ENCODE measurements around the gene RTRAF.

RTRAF gene

GRCh38 chr14:51996148-51996746 lies 6.9 kb downstream of the RTRAF start:
- DNase-seq = peak; percentile 44

DNA sequence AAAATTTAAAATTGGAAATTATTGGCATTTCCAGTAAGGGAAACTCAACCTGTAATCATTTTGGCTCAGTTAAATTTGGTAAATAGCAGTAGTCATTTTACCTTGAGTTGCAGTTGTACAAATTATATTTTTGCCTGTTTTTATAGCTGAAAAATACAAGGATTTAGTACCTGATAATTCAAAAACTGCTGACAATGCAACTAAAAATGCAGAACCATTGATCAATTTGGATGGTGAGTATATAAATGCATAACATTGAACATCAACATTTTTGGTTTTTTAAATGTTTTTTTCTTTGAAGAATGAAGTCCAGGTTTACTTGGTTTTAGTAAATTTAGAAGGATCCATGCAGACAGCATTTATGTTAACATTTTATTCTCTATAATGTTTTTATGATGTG lies 9.0 kb downstream of the RTRAF start:
- no peak for DNase-seq

GRCh38 chr14:51999084-51999483 lies 9.7 kb downstream of the RTRAF start:
- no peak for DNase-seq

DNA sequence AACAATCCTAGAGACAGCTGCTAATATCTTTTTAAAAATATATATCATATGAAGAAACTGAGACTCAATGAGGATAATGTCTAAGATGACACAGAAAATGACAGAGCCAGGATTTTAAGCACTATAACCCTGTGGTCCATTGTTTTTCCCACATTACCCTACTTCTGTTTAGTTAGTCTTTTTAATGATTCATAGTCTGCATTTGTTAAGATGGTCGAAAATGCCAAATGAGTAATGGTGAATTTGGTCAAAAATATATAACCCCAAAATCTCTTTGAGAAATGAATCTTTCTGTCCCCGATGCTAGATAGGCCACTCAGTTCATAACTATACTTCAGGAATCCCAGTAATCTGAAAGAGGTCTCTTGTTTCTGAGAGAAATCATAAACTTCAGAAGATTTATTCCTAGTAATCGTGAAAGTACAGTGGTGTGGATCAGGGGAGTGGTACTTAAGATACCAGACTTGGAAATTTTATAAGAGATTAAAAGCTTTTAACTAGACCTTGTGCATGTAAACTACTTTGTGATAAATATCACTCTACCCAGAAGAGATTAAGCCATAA lies 10.8 kb downstream of the RTRAF start:
- no peak for DNase-seq

GRCh38 chr14:52000696-52001095 lies 11.3 kb downstream of the RTRAF start:
- no peak for DNase-seq

DNA sequence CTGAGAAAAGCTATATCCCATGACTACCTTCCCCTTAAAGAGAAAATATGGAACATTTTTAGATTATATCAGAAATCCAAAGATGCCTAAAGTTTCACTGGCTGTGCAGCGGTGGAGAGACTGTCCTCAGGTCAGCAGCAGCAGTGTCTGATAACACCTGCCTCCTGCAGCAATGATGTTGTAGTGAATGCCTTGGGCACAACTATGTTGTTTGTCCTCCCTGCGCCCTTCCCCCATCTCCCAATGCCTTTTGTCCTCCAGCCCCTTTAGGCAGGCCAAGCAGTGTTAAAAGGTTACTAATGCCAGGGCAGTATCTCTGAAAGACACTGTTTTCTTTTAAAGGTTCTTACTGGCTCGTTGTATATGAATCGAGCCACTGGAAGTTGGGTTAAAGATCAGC lies 13.2 kb downstream of the RTRAF start:
- DNase-seq = no peak

DNA sequence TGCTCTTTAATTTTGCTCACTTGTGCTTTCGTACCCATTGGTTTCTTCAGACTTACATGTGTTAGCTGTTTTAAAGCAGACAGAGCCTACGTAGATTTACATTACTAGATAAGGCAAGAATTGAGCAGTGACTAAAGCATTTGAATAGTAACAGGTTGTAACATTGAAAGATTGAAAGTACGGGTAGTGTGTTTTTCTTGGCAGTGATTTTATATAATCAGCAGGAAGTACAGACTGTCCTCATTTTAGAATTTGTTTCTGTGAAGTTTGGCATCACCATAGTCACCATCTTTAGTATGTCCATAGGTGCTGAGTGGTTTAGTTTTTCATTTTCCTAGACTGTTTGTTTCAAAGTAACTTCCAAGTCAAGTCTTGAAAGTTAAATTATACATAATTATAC lies 14.0 kb downstream of the RTRAF start:
- no peak for DNase-seq

DNA sequence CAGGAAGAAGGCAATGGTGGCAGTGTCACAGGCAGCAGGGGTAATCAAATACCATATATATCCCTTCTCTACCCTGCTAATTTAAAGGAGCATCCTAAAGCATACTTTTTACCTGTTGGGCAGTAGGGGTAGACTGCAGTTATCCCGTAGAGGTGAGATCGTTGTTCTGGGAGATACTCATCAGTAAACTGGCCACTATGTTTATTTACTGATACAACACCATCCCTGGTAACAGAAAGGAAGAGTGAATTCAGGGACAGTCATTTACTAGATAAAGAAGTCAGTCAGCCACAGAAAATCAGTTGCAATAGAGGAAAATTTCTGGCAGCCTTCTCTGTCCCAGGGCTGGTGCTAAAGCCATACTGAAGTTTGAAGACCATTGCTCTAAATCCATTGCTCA lies 16.3 kb downstream of the RTRAF start:
- no peak for DNase-seq

GRCh38 chr14:52006361-52006760 lies 17.0 kb downstream of the RTRAF start:
- no peak for DNase-seq

- no peak for DNase-seq
Measured at GRCh38 chr14:52007211-52007610, 17.9 kb downstream of the RTRAF start.

- DNase-seq = no peak
Measured at GRCh38 chr14:52007637-52008036, 18.3 kb downstream of the RTRAF start.

- no peak for DNase-seq
Measured at GRCh38 chr14:52008136-52008535, 18.8 kb downstream of the RTRAF start.

- DNase-seq = no peak
Measured at GRCh38 chr14:52010173-52010693, 20.9 kb downstream of the RTRAF start.

DNA sequence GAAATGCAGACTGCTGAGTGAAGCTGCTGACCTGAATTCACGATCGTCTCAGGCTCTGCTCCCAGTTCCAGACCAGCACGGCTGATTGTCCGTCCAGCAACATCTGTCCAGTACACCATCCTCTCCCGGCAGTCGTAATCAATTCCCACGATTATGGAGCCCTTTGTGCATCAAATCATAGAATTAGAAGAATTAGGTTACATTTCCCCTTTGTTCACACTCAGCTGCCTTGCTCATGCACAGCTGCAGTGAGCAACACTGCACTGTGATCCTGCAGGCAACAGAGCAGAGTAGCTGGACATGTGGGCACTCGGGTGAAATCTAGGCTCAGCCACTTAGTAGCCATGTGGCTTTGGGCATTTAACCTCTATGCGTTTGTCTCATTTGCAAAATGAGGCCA lies 22.2 kb downstream of the RTRAF start:
- DNase-seq = peak; percentile 28

DNA sequence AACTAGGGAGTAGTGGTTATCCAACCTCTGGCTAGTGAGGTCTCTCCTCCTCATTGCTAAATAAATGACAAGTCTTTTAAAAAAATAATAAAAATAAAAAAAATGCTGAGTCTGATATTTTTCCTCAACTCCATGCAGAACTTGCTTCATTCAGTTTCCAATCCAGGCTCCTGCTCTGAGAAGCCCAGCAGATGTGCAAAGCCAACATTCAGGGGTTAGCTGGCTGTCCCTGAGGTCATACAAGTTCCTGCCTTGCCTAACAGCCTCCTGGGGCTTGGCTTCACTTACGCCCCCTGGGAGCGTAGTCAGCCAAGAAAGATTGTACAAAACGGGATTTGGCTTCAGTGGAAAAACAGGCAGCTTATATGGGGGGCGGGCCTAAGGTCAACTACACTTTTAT lies 23.3 kb downstream of the RTRAF start:
- DNase-seq = no peak

GRCh38 chr14:52013984-52014600 lies 24.7 kb downstream of the RTRAF start:
- no peak for DNase-seq

DNA sequence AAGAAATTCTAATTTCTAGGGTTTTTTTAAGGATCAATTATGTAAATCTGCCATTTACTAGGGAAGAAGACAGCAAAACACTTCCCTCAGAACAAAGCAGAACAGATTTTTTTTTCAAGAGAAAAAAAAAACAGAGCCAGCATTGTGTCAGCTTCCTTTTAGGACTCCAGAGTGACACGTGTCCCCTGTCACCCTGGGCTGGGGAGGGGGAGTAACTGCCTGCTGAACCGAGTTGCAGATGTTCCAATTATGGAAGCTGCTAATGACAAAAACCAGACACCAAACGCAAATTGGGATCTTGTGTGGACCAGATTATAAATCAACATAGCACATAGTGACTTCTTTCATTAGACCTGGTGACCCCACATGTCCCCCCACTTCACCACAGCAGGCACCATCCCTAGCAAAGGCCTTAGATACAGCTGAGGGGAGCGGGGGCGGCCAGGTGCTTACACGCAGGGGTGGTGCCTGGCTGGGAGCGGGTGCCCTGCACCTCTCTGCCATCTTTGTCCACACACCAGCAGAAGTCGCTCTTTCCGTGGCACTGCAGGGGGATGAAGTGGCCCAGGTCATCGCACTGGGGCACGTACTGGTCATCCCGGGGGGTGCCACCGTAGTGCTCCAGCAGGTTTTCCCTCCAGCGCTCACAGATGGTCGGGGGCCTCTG lies 25.4 kb downstream of the RTRAF start:
- peak; percentile 79 for DNase-seq

GRCh38 chr14:52015411-52016030 lies 26.2 kb downstream of the RTRAF start:
- peak; percentile 76 for DNase-seq

DNA sequence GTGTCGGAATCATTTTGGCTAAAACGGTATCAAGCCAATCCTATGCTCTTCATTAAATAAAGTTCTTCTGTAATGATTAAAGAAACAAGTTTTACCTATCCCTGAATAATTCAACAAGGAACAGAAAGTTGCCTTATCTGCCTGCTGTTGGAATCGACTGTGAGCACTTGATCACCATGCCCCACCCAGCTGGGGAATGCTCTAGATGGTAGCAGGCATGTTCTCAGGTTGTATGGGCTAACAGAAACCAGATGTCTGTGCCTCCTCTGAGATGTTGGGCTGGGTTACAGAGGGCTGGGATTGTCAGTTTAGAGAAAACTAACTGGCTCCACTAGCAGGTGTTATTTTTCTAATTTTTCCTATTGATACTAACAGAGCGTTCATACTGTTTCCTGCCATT lies 28.9 kb downstream of the RTRAF start:
- no peak for DNase-seq

DNA sequence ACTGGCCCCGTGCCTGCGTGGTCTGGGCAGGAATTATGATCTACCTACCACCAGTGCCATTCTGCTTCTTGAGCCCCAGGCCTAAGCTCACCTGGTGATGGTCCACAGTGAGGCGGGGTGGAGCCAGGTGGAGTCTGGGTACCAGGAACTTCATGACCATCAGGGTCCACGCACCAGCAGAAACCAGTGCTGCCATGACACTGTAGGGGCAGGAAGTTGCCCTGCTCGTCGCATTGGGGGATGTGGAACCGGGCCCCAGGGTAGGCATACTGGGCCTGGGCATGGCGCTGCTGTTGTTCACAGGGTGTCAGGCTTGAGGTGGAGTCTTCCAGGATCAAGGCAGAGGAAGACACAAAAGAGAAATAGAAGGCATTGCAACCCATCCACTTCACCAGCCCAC lies 29.6 kb downstream of the RTRAF start:
- no peak for DNase-seq

DNA sequence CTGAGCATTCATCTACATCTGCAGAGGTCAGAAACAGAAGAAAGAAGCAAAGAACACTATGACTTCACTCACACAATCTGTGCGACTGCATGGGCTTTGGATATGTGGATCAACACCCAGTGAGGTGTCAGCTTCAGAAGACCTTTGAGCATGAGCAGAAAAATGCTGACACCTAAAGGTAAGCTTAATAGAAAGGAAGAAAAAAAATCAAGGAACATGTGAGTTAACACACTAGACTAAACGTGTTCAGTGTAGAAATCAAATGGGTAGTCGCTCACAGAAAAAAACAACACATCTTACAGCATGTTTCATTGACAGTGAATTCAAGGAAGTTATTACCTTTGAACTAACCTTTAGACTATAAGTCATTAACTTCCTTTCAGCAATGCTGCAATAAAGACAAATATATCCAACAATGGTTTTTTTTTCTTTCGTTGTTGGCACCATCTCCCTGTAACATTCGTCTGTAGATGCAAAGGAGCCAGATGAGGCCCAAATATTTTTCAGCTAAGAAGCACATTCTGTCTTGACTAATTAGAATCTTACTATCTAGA lies 30.9 kb downstream of the RTRAF start:
- no peak for DNase-seq

GRCh38 chr14:52020866-52021717 lies 31.7 kb downstream of the RTRAF start:
- no peak for DNase-seq

All from midbrain (tissue), 1 donor.